NCI-H526 (cell line): ENCODE results near the gene SLC27A5.
"Not testable (repeated sequence)": the region's sequence is repeated elsewhere in the genome, so short reads cannot be mapped to it uniquely, and the experiment has no call there.

Experiments used
- DNase-seq, 2 experiments: peaks; one replicate each; lab custom pipeline; 2025; lab: John Stamatoyannopoulos, UW

The SLC27A5 gene

DNA sequence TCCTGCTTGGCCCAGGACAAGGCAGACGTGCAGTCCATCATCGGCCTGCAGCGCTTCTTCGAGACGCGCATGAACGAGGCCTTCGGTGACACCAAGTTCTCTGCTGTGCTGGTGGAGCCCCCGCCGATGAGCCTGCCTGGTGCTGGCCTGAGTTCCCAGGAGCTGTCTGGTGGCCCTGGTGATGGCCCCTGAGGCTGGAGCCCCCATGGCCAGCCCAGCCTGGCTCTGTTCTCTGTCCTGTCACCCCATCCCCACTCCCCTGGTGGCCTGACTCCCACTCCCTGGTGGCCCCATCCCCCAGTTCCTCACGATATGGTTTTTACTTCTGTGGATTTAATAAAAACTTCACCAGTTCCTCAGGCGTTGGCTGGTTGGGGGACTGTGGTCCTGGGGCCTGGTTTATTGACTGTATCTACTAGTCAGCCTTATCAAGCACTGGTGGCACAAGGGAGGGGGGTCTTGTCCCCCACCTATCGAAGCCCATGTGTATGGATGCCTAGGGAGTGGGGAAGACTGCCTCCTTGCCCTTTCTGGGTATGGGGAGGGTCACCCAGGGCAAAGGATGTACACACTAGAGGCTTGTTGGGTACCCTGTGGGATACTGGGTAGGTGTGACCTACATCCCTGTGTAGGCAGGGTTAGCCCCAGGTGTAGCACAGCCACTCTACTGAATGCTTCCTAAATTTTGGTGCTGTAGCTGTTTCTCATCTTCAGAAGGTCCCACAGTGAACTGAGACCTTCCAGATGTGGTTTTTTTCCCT is 38.8 kb upstream of the SLC27A5 start:
- no peak for DNase-seq

DNA sequence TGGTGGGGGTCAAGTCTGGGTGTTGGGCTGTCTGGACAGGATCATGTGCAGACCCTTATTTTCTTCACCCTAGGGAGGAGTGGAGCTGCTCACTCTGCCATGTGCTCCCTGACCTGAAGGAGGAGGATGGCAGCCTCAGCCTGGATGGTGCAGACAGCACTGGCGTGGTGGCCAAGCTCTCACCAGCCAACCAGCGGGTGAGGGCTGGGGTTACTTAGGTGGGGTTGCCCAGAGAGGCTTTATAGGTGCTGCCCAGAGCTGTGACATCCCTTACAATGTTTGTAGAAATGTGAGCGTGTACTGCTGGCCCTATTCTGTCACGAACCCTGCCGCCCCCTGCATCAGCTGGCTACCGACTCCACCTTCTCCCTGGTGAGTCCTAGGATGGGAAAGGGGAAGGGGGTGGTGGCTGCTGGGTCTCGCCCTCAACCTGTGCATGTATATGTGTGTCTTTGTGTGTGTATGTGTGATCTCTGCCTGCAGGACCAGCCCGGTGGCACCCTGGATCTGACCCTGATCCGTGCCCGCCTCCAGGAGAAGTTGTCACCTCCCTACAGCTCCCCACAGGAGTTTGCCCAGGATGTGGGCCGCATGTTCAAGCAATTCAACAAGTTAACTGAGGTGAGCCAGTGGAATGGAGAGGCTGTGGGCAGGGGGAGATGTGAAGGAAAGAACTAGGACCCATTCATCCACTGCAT is 38.0 kb upstream of the SLC27A5 start:
- DNase-seq, result no peak

DNA sequence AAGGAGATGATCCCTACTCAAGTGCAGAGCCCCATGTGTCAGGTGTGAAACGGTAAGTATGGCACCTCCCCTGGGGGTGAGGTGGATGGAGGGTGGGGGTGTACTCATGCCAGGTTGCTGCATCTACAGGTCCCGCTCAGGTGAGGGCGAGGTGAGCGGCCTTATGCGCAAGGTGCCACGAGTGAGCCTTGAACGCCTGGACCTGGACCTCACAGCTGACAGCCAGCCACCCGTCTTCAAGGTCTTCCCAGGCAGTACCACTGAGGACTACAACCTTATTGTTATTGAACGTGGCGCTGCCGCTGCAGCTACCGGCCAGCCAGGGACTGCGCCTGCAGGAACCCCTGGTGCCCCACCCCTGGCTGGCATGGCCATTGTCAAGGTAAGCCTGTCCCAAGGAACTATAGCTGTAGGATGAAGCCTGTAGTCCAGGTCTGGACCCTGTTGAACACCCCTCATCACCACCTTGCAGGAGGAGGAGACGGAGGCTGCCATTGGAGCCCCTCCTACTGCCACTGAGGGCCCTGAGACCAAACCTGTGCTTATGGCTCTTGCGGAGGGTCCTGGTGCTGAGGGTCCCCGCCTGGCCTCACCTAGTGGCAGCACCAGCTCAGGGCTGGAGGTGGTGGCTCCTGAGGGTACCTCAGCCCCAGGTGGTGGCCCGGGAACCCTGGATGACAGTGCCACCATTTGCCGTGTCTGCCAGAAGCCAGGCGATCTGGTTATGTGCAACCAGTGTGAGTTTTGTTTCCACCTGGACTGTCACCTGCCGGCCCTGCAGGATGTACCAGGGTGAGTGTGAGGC is 37.3 kb upstream of the SLC27A5 start:
- DNase-seq, result no peak

DNA sequence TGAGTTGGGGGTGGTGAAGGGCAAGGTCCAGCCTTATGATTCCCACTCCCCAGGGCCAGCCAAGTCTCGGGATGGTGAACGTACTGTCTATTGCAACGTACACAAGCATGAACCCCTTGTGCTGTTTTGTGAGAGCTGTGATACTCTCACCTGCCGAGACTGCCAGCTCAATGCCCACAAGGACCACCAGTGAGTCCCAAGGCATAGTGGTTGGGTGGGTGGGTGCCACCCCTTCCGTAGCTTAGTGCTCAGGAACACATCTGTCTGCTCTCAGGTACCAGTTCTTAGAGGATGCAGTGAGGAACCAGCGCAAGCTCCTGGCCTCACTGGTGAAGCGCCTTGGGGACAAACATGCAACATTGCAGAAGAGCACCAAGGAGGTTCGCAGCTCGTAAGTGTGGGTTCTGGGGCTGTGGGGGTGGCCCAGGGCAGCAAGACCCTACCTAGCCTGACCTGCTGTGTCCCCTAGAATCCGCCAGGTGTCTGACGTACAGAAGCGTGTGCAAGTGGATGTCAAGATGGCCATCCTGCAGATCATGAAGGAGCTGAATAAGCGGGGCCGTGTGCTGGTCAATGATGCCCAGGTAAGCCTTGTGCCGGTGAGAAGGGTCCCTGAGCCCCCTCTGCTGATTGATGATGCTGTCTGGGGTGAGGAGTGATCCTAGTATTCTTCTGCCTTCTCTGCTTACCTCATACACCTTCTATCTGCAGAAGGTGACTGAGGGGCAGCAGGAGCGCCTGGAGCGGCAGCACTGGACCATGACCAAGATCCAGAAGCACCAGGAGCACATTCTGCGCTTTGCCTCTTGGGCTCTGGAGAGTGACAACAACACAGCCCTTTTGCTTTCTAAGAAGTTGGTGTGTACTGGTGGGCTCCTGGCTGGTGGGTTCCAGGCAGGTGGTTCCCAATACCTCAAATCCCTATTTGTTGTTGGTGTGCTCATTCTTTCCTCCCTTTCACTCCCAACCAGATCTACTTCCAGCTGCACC is 35.8 kb upstream of the SLC27A5 start:
- DNase-seq, result no peak

DNA sequence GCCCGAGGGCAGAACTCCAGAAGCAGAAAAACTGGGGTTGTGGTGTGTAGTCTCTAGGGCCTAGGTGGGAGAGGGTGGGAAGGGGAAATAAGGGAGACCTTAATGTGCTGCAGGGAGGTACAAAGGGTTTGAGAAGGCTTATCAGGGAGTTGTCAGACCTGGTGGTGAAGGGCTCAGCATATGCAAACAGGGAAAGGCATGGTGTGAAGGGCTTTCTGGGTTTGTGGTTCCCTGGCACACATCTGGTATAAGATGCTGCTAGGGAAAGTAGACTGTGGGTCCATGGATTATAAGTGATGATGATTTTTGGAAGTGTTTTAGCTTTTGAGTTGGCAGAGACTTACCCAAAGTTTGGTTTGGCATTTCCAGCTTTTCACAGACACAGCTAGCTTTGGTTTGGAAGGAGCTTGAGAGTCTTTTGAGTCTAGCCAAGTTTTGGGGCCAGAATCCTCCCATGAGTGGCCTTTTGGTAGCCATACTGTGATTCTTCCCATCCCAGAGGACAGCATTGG is 34.3 kb upstream of the SLC27A5 start:
- no peak for DNase-seq

DNA sequence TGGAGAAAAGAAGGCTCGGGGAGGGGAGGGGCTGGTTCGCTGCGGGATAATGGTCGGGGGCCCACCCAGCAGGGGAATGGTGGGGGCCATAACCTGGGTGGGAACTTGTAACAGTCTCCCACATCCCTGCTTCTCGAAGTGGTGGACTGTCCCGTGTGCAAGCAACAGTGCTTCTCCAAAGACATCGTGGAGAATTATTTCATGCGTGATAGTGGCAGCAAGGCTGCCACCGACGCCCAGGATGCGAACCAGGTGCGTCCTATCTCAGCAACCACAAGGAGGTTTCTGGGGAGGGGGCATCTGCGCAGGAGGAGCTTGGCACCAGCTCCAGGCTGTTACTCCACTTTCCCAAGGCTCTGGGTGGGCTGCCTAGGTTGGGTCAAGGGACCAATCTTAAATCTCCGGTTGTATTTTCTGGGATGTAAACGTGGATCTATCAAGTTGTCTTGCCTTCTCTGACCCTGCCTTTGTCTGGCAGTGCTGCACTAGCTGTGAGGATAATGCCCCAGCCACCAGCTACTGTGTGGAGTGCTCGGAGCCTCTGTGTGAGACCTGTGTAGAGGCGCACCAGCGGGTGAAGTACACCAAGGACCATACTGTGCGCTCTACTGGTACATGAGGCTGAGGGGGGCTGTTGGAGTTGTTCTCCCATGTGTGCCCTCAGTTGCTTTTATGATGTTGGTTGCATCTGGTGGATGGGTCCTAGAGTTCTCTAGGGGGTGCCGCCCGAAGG is 33.7 kb upstream of the SLC27A5 start:
- no peak for DNase-seq

DNA sequence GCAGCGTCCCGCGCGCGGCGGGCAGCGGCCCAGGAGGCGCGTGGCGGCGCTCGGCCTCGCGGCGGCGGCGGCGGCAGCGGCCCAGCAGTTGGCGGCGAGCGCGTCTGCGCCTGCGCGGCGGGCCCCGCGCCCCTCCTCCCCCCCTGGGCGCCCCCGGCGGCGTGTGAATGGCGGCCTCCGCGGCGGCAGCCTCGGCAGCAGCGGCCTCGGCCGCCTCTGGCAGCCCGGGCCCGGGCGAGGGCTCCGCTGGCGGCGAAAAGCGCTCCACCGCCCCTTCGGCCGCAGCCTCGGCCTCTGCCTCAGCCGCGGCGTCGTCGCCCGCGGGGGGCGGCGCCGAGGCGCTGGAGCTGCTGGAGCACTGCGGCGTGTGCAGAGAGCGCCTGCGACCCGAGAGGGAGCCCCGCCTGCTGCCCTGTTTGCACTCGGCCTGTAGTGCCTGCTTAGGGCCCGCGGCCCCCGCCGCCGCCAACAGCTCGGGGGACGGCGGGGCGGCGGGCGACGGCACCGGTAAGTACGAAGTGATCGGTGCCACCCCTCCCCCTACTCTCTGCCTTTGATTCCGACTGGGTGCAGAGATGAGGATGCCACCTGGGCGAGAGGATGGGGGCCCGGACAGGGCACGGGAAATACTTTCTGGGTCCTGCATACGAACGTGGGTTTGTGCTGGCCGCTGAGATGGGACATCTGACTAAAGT is 32.9 kb upstream of the SLC27A5 start:
- no peak for DNase-seq

DNA sequence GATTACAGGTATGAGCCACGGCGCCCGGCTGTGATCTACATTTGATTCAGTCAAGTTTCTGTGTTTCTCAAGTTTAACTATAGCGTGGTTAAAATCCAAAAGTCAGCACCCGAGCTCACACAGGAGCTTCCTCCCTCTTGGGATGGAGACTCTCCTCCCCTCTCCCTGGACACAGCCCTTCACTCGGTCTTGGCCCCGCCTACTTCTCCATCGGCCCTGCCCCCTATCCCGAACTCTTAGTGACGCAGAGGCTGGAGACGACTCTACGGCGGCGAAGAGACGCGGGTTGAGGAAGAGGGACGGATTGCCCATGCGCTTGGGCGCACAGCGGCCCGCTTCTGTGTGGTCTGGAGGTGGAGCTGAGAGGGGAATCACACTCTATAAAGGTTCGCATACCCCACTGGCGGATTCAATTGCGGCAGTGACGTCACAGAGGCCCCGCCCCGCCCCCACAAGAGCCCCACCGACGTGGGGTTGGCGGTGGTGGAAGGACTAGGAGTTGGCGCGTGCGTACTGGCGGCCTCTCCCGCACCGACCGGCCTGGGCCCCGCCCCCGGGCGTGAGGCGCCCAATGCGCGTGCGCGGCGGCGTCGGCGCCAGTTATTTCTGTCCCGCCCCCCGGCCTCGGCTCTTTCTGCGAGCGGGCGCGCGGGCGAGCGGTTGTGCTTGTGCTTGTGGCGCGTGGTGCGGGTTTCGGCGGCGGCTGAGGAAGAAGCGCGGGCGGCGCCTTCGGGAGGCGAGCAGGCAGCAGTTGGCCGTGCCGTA is 32.2 kb upstream of the SLC27A5 start, which contains the start of gene TRIM28:
TSS of gene TRIM28 (plus strand) at position 239 of the 765 bp plus-strand sequence. CDS start 694 bp downstream, outside the sequence.
- no peak for DNase-seq

DNA sequence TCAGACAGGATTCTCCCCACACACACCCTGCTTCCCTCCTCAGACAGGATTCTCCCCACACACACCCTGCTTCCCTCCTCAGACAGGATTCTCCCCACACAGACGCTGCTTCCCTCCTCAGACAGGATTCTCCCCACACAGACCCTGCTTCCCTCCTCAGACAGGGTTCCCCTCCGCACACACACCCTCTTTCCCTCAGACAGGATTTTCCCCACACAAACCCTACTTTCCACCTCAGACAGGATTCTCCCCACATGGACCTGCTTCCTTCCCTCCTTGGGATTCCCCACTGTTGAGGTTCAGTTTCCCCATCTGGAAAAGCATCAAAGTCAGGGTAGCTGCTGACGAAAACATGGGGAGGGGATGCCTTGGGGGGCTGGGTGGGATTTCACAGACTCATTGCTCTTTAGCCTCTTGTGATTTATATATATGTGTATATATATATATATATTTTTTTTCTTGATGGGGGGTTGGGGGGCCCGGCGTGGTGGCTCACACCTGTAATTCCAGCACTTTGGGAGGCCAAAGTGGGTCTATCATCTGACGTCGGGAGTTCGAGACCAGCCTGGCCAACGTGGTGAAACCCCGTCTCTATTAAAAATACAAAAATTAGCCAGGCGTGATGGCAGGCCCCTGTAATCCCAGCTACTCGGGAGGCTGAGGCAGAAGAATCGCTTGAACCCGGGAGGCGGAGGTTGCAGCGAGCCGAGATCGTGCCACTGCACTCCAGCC is 31.0 kb upstream of the SLC27A5 start:
- DNase-seq, result not testable (repeated sequence)

DNA sequence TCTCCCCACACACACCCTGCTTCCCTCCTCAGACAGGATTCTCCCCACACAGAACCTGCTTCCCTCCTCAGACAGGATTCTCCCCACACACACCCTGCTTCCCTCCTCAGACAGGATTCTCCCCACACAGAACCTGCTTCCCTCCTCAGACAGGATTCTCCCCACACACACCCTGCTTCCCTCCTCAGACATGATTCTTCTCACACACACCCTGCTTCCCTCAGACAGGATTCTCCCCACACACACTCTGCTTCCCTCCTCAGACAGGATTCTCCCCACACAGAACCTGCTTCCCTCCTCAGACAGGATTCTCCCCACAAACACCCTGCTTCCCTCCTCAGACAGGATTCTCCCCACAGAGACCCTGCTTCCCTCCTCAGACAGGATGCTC is 27.4 kb upstream of the SLC27A5 start:
- not testable (repeated sequence) for DNase-seq

DNA sequence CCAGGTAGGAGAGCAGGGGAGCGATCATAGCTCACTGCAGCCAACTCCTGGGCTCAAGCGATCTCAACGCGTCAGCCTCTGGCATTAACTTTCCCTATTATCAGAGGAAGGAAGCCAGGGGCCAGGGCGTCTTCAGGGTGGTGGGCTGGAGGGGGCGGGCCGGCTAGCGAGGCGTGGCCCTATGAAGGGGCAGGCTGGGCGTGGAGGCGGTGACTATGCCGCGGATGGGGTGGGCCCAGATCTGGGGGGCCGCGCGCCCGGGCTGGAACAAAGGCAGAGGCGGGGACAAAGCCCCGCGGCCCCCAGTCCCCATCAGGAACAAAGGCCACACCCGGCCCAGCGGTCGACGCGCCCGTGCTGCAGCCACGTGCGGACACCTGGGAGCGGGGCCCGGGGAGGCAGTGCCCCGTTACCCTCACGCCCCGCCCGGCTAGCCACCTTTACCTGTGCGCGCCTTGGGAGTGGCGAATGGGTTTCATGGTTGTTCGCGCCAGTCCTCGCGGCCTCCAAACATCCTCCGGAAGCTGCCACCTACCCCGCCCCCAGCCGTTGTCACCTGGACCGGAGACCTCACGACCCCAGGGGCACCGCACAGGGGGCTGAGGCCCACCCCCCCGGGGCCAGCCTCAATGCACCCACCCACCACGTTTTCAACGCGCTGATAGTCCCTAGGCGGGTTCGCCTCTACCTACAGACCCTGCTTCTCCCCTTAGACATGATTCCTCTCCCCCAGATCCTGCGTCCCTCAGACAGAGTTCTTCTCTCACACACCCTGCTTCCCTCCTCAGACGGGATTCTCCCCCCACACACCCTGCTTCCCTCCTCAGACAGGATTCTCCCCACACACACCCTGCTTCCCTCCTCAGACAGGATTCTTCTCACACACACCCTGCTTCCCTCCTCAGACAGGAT is 26.7 kb upstream of the SLC27A5 start:
- peak; percentile 66 to 89 for DNase-seq

DNA sequence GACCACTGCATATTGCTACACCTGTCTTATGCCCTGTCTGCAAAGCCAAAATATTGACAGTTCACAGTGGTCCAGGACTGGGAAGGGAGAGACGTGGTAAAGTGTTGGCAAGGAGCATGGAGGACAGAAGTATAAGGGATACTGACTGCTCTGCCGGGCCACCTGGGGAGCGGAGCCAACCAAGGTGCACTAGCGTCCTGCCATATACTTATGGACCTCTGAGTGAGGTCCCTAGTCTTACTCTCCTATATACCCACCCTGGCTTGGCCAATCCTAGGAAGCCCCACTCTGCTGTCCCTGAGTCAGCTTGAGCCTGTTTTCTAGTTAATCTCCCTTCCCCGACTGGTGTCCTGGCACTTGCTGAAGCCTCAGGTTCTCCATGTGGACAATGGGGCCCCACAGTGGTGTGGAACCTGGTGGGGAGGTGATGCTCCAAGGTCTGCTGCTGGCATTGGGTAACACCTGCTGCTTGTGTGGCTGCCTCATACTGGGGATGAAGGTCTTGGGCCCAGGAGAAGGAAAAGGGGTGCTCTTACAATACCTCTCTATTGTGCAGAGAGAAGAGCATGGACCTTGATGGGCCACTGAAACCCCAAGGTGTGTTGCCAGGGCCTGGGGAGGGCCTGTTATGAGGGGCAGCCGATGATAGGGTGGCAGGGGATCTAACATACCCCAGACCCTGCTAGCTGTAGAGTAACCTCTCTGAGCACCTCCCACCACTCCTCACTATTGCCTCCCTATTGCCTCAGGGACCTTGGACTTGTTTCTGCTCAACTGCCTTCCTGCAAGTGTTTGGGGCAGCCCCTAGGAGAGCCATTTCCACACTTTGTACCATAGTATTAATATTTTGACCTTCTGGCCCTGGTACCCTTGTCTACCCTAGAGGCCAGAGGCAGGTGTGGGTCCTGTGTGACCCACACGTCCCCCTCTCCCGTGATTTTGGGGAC is 25.3 kb upstream of the SLC27A5 start:
- DNase-seq, result no peak

DNA sequence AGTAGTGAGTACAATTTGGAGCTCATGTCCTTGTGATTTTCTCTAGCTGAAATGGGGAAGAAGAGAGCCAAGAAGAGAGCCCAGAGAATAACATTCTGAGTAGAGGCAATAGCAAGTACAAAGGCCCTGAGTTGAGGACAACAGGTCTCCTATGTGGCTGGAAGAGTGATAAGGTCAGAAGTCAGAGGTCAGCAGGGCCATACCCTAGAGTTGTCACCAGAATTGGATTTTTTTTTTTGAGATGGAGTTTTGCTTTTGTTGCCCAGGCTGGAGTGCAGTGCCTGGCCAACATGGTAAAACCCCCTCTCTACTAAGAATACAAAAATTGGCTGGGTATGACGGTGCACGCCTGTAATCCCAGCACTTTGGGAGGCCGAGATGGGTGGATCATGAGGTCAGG is 24.1 kb upstream of the SLC27A5 start:
- DNase-seq, result no peak

DNA sequence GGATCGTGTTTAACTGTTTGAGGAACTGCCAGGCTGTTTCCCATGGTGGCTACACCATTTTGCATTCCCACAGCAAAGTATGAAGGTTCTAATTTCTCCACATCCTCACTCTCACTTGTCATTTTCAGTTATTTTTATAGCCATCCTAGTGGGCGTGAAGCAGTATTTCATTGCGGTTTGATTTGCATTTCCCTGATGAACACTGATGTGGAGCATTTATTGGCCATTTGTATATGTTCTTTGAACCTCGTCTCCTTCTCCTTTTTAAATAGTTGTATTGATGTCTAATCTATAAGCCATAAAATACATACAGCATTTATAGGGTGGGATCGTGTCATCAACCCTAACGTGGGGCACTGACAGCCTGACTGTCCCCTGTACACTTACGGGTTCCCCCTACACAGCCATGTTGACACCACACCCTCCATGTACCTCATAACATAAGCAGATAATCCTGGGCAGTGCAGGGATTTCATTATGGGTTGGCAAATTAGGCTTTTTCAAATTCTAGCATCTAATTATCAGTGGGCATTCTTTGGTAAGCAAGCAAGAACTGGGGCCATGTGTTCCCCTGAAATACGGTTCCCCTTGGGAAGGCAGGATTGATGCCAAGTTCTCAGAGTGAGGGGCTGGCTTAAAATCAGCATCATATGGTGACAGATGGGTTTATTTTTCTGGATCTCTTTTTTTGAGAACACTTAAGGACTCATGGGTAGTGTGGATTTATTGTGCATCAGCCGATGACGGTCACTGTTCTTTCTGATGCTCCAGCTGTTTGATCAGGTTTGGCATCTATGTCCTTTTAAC is 19.4 kb upstream of the SLC27A5 start:
- DNase-seq, result peak; percentile 59 to 70

DNA sequence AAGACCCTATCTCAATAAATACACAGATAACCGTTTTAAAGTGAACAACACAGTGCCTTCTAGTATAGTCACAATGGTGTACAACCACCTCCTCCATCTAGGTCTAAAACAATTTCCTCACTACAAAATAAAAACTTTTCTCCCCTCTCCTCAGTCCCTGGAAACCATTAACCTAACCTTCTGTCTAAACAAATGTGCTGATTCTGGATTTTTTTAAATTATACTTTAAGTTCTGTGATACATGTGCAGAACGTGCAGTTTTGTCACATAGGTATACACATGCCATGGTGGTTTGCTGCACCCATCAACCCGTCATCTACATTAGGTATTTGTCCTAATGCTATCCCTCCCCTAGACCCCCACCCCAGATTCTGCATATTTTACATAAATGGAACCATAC is 17.6 kb upstream of the SLC27A5 start:
- no peak for DNase-seq
